Activated CD8-positive, alpha-beta memory T cell treated with anti-CD3 and anti-CD28 coated beads, Interleukin-2, amount 10 ng/mL, durations not matched to agents 7 days and 5 days (primary cell): ENCODE measurements around the gene PRKCE. TPM values are rescaled to one million over a fixed set of nuclear protein-coding genes. Genes with fewer than 3 reads are reported as not detected.

Experiments
- ATAC-seq: fragments of 150-1000 bp; cut with Tn5 transposase; one replicate; pipeline ENCODE4 v1.10.0; 2021; ENCODE audit warnings: moderate library complexity
- CTCF ChIA-PET: fragments of 350-600 bp; sonication (Branson Sonifier 250); formaldehyde crosslinking; loops from one replicate; lab custom pipeline; 2021; ENCODE audit warnings: antibody characterized with exemption; lab: Charles Lee
- DNase-seq: peaks from one replicate; pipeline ENCODE4 v3.0.0-alpha.2; 2020
- H3K27ac Mint-ChIP-seq: one replicate; pipeline ENCODE4 v1.8.0; 2021; ENCODE audit warnings: mild to moderate bottlenecking, mixed read lengths
- H3K27me3 Mint-ChIP-seq: one replicate; pipeline ENCODE4 v1.8.0; 2021; ENCODE audit warnings: mixed read lengths
- H3K36me3 Mint-ChIP-seq: one replicate; pipeline ENCODE4 v1.8.0; 2021; ENCODE audit warnings: mild to moderate bottlenecking, mixed read lengths
- H3K4me1 Mint-ChIP-seq: one replicate; pipeline ENCODE4 v1.8.0; 2021; ENCODE audit warnings: mixed read lengths
- H3K4me3 Mint-ChIP-seq: one replicate; pipeline ENCODE4 v1.8.0; 2021; ENCODE audit warnings: mild to moderate bottlenecking, moderate library complexity, mixed read lengths
- H3K9me3 Mint-ChIP-seq: one replicate; pipeline ENCODE4 v1.8.0; 2022; ENCODE audit warnings: low read depth, mixed read lengths
- total RNA-seq, 2 experiments: library from RNA; stranded (reverse); gene quantifications; one replicate each; pipeline ENCODE4 v1.2.3, GENCODE V29; 2021

Gene PRKCE
- total RNA-seq, 2 experiments from 2014 or later, result 16.7 to 39.2 TPM

GRCh38 chr2:45942237-45942738, 290.8 kb downstream of the PRKCE start:
- no peaks in the 10 kb centered on the region for H3K9me3 Mint-ChIP-seq
- DNase-seq (no peak), ATAC-seq (no peak)
- no peaks in the 10 kb centered on the region for H3K27me3 Mint-ChIP-seq
- H3K4me1 Mint-ChIP-seq, result no peaks in the 10 kb centered on the region
- no peak overlapping the region for H3K4me3 Mint-ChIP-seq
- no peaks in the 10 kb centered on the region for H3K36me3 Mint-ChIP-seq
- no peak overlapping the region for H3K27ac Mint-ChIP-seq
- CTCF ChIA-PET, result no interaction called here

GRCh38 chr2:45943219-45944044, 292.0 kb downstream of the PRKCE start:
- CTCF ChIA-PET, result no interaction called here
- Mint-ChIP-seq H3K27me3 (no peaks in the 10 kb centered on the region), H3K9me3 (no peaks in the 10 kb centered on the region), H3K4me1 (no peaks in the 10 kb centered on the region), H3K4me3 (no peak overlapping the region), H3K27ac (no peak overlapping the region), H3K36me3 (no peaks in the 10 kb centered on the region)
- no peak for DNase-seq
- no peak for ATAC-seq

GRCh38 chr2:45944074-45944473, 292.6 kb downstream of the PRKCE start:
- Mint-ChIP-seq H3K27ac (no peak overlapping the region), H3K27me3 (peaks cover 3% of the 10 kb centered on the region), H3K36me3 (no peaks in the 10 kb centered on the region), H3K4me1 (no peaks in the 10 kb centered on the region), H3K9me3 (no peaks in the 10 kb centered on the region), H3K4me3 (no peak overlapping the region)
- DNase-seq (no peak), ATAC-seq (no peak)
- CTCF ChIA-PET, result no interaction called here

GRCh38 chr2:45945302-45945717, 293.8 kb downstream of the PRKCE start:
- H3K4me1 Mint-ChIP-seq, result no peaks in the 10 kb centered on the region
- H3K27ac Mint-ChIP-seq, result no peak overlapping the region
- peaks cover 4% of the 10 kb centered on the region for H3K27me3 Mint-ChIP-seq
- ATAC-seq (no peak), DNase-seq (no peak)
- no peaks in the 10 kb centered on the region for H3K36me3 Mint-ChIP-seq
- H3K4me3 Mint-ChIP-seq, result no peak overlapping the region
- CTCF ChIA-PET, result no interaction called here
- H3K9me3 Mint-ChIP-seq, result no peaks in the 10 kb centered on the region

GRCh38 chr2:45946023-45946422, 294.5 kb downstream of the PRKCE start:
- peaks cover 4% of the 10 kb centered on the region for H3K27me3 Mint-ChIP-seq
- CTCF ChIA-PET, result interaction anchor here (1.4 kb wide), 1 partner anchor 10 kb away, joined by 3 read pairs; no protein-coding TSS in a partner anchor

GRCh38 chr2:45950606-45951005, 299.1 kb downstream of the PRKCE start:
- Mint-ChIP-seq H3K27me3 (peaks cover 4% of the 10 kb centered on the region), H3K4me1 (peaks cover 8% of the 10 kb centered on the region), H3K9me3 (no peaks in the 10 kb centered on the region), H3K36me3 (no peaks in the 10 kb centered on the region), H3K4me3 (no peak overlapping the region), H3K27ac (no peak overlapping the region)
- ATAC-seq, result no peak
- CTCF ChIA-PET, result interaction anchor here (0.9 kb wide), 1 partner anchor 306 kb away, joined by 3 read pairs; no protein-coding TSS in a partner anchor
- no peak for DNase-seq

More at GRCh38 chr2:45946023-45946422, 294.5 kb downstream of the PRKCE start:
- ATAC-seq, result no peak
- H3K4me3 Mint-ChIP-seq, result no peak overlapping the region
- H3K4me1 Mint-ChIP-seq, result peaks cover under 1% of the 10 kb centered on the region
- no peaks in the 10 kb centered on the region for H3K36me3 Mint-ChIP-seq
- H3K27ac Mint-ChIP-seq, result no peak overlapping the region
- no peaks in the 10 kb centered on the region for H3K9me3 Mint-ChIP-seq
- DNase-seq, result no peak

GRCh38 chr2:45951025-45951727, 299.7 kb downstream of the PRKCE start:
- Mint-ChIP-seq H3K27me3 (peaks cover 4% of the 10 kb centered on the region), H3K36me3 (no peaks in the 10 kb centered on the region), H3K27ac (no peak overlapping the region), H3K4me1 (peaks cover 8% of the 10 kb centered on the region), H3K4me3 (no peak overlapping the region), H3K9me3 (no peaks in the 10 kb centered on the region)
- ATAC-seq (no peak), DNase-seq (no peak)
- CTCF ChIA-PET, result interaction anchor here (0.9 kb wide), 1 partner anchor 307 kb away, joined by 3 read pairs; no protein-coding TSS in a partner anchor

- DNase-seq, result no peak
Observed at GRCh38 chr2:45952591-45952990, 301.1 kb downstream of the PRKCE start.

GRCh38 chr2:45953376-45954027, 302.0 kb downstream of the PRKCE start:
- Mint-ChIP-seq H3K27ac (no peak overlapping the region), H3K36me3 (no peaks in the 10 kb centered on the region), H3K9me3 (no peaks in the 10 kb centered on the region), H3K27me3 (peaks cover 4% of the 10 kb centered on the region), H3K4me3 (no peak overlapping the region), H3K4me1 (peaks cover 8% of the 10 kb centered on the region)
- no peak for DNase-seq
- ATAC-seq, result no peak
- CTCF ChIA-PET, result interaction anchor here (1.5 kb wide), 1 partner anchor 174 kb away, joined by 3 read pairs; no protein-coding TSS in a partner anchor

More at GRCh38 chr2:45952591-45952990, 301.1 kb downstream of the PRKCE start:
- Mint-ChIP-seq H3K27ac (no peak overlapping the region), H3K4me1 (peaks cover 8% of the 10 kb centered on the region), H3K27me3 (peaks cover 4% of the 10 kb centered on the region), H3K36me3 (no peaks in the 10 kb centered on the region), H3K4me3 (no peak overlapping the region), H3K9me3 (no peaks in the 10 kb centered on the region)
- ATAC-seq, result no peak
- CTCF ChIA-PET, result interaction anchor here (1.5 kb wide), 1 partner anchor 173 kb away, joined by 3 read pairs; no protein-coding TSS in a partner anchor

- CTCF ChIA-PET, result no interaction called here
- Mint-ChIP-seq H3K4me3 (no peak overlapping the region), H3K27ac (no peak overlapping the region), H3K27me3 (no peaks in the 10 kb centered on the region), H3K4me1 (peaks cover 8% of the 10 kb centered on the region), H3K9me3 (no peaks in the 10 kb centered on the region), H3K36me3 (no peaks in the 10 kb centered on the region)
- ATAC-seq, result no peak
- no peak for DNase-seq
Observed at GRCh38 chr2:45954233-45954850, 302.9 kb downstream of the PRKCE start.

GRCh38 chr2:45957533-45958227, 306.2 kb downstream of the PRKCE start:
- Mint-ChIP-seq H3K27me3 (no peaks in the 10 kb centered on the region), H3K4me1 (no peaks in the 10 kb centered on the region), H3K27ac (no peak overlapping the region), H3K4me3 (no peak overlapping the region), H3K9me3 (no peaks in the 10 kb centered on the region), H3K36me3 (no peaks in the 10 kb centered on the region)
- ATAC-seq (no peak), DNase-seq (no peak)
- CTCF ChIA-PET, result interaction anchor here (0.6 to 0.7 kb wide), 2 partner anchors 582 to 822 kb away, joined by 3 to 5 read pairs; no protein-coding TSS in a partner anchor

- Mint-ChIP-seq H3K27me3 (no peaks in the 10 kb centered on the region), H3K36me3 (no peaks in the 10 kb centered on the region), H3K27ac (no peak overlapping the region), H3K9me3 (no peaks in the 10 kb centered on the region), H3K4me1 (peaks cover 8% of the 10 kb centered on the region), H3K4me3 (no peak overlapping the region)
- CTCF ChIA-PET, result no interaction called here
- DNase-seq (no peak), ATAC-seq (no peak)
Observed at GRCh38 chr2:45960057-45960863, 308.8 kb downstream of the PRKCE start.
